CD4-positive, alpha-beta T cell treated with Interleukin-21 for 1 hour (primary cell): ENCODE data around the gene SMTNL1.
"Not testable (repeated sequence)": the region's sequence is repeated elsewhere in the genome, so short reads cannot be mapped to it uniquely, and the experiment has no call there.

Source experiments
- DNase-seq: peaks from one replicate; pipeline ENCODE4 v3.0.0-alpha.2; 2020

Gene SMTNL1

DNA sequence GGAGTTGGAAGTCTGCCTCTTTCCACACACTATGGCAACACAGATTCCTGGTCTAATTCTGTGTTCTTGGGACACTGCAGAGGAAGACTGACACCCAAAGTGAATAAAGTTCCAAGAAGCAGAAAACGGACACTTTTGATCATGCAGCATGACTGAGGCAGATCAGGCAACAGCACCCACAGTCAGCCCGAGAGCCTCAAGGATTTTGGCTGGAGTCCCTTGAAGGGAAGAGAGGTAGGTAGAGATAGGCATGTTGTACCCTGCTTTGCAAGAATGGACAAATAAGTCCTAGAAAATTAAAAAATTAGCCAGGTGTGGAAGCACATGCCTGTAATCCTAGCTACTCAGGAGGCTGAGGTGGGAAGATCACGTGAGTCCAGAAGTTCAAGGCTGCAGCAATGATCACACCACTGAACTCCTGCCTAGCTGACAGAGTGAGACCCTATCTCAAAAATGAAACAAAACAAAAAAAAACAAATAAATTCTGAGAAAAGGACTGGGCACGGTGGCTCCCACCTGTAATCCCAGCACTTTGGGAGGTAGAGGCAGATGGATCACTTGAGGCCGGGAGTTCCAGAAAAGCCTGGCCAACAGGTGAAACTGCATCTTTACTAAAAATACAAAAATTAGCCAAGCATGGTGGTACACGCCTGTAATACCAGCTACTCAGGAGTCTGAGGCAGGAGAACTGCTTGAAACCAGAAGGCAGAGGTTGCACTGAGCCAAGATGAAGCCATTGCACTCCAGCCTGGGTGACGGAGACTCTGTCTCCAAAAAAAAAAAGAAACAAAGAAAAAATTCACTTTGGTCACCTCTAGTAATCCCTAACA lies 28.8 kb upstream of the SMTNL1 start:
- DNase-seq: no peak

- no peak for DNase-seq
Observed at GRCh38 chr11:57511741-57512430, 25.5 kb upstream of the SMTNL1 start.

DNA sequence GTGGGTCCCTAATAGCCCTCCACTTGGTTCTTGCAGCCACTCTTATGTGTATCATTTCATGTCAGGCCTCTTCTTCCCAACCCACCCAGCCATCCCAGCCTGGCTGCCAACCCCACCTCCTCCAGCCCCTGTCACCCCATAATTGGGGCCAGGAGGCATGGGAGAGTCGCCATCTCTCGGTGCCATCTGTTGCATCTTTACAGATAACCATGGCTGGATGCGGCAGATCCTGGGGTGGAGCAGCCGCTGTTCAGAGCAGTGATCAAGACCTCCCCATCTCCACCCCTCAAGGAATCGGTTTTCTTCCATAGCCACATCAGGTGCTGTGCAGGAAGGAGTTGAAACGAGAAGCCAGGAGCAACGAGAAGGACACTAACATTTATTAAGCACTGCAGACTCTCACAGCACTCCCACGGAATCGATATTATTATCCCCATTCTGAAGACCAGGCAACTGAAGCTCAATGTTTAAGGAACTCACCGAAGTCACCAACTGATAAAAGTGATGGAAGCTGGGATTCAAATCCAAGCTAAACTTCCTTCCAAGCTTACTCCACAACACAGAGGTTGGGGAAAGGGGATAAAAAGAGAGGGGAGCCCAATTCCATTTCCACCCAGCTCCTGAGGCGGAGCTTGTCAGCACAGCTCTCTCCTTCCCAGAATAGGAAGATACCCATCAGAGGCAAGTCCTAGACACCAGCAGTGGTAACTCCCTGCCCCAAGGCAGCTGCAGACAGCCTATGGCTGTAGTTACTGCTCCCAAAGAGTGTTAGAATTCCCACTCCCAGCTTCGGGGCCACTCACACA lies 24.5 kb upstream of the SMTNL1 start:
- no peak for DNase-seq

- DNase-seq: no peak
Observed at GRCh38 chr11:57513452-57513795, 24.0 kb upstream of the SMTNL1 start.

DNA sequence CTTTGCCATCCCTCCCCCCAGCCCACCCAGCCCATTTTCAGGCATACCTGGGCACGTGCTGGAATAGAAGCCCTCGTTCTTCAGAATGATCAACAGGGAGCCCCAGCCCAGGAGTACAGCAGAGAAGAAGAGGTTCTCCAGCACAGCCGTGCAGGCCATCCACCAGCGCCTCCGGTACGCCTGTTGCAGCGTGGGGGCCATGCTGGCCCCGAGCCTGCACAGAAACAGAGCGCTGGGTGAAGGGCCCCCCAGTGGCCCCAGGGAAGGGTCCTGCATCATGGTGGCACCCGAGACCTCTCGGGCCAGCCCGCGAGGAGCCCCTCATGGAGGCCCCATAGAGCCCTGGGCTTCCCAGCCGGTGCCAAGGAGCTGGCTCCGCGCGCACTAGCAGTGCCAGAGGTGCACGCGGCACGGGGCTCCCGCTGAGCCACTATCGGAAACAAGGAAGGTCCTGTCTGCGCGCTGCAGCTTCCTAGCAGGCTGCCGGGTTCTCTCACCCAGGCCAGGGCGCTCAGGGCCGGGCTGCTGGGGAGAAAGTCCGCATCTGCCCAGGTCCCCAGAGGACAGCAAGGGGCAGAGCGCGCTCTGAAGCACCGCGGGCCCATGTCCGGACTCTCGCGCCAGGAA lies 23.4 kb upstream of the SMTNL1 start:
- DNase-seq: no peak

- DNase-seq: peak; percentile 53
Observed at GRCh38 chr11:57514538-57515331, 22.7 kb upstream of the SMTNL1 start.

GRCh38 chr11:57515332-57516060 lies 21.9 kb upstream of the SMTNL1 start, which contains the start of gene SLC43A1:
TSS of gene SLC43A1 (minus strand) at chr11:57515702. CDS start at chr11:57514111, 1,591 bp downstream.
- DNase-seq: peak; percentile 13

DNA sequence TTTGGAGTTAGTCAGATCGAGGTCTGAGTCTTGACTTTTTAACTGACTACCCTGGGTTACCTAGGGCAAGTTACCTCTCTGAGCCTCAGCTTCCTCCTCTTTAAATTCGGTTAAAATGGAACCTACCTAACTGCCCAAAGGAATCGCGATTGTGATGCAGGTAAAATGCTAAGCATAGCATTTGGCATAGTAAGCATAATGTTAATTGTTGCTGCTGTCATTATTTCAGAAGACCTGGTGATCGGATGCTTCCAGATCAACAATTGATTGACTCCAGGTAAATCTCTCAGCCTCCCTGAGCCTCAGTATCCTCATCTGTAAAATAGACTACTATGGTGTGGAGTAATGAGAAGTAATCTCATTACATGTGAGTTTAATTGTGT lies 21.3 kb upstream of the SMTNL1 start:
- DNase-seq: no peak

- DNase-seq: no peak
Observed at GRCh38 chr11:57521116-57521515, 16.3 kb upstream of the SMTNL1 start.

GRCh38 chr11:57523419-57523818 lies 14.0 kb upstream of the SMTNL1 start:
- DNase-seq: no peak

- DNase-seq: peak; percentile 75
Observed at GRCh38 chr11:57527056-57527631, 10.3 kb upstream of the SMTNL1 start.

GRCh38 chr11:57529012-57529411 lies 8.4 kb upstream of the SMTNL1 start:
- no peak for DNase-seq

GRCh38 chr11:57530215-57530595 lies 7.2 kb upstream of the SMTNL1 start:
- no peak for DNase-seq

GRCh38 chr11:57530596-57531507 lies 6.5 kb upstream of the SMTNL1 start, which contains the start of gene TIMM10:
TSS of gene TIMM10 (minus strand) at chr11:57530754. CDS start at chr11:57530189, 565 bp downstream.
- peak; percentile 97 for DNase-seq

GRCh38 chr11:57534449-57534848 lies 2.9 kb upstream of the SMTNL1 start:
- DNase-seq: not testable (repeated sequence)

DNA sequence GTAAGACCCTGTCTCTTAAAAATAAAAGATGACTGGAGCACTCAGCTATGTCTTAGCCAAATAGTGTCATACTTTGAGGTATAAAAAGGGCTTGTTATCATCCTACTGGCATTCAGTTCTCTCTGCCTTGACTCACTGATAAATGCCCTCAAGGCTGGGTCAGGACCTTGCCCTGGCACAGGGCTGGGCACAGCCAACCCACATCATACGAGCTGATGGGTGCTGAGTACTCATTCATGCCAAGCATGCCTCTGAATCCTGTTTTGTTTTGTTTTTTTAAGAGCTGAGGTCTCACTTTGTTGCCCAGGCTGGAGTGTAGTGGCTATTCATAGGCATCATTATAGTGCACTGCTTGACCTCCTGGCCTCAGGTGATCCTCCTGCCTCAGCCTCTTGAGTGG lies 1.9 kb downstream of the SMTNL1 start:
- DNase-seq: no peak

GRCh38 chr11:57541169-57541568 lies 3.8 kb downstream of the SMTNL1 start:
- no peak for DNase-seq

- no peak for DNase-seq
Observed at GRCh38 chr11:57542582-57542981, 5.2 kb downstream of the SMTNL1 start.

DNA sequence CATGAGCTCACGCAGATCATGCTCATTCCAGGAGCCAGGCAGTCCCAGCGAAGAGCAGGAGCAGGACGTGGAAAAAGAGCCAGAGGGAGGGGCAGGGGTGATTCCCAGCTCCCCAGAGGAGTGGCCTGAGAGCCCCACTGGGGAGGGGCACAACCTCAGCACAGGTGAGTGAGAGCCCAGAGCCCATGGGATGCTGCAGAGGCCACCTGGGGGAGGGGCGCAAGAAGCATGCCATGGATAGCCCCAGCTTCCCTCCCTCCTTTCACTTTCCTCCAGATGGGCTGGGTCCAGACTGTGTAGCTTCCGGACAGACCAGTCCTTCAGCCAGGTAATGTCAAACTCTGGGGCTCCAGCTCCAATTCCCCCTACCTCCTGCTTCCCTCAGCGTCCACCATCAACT lies 6.2 kb downstream of the SMTNL1 start:
- DNase-seq: no peak

DNA sequence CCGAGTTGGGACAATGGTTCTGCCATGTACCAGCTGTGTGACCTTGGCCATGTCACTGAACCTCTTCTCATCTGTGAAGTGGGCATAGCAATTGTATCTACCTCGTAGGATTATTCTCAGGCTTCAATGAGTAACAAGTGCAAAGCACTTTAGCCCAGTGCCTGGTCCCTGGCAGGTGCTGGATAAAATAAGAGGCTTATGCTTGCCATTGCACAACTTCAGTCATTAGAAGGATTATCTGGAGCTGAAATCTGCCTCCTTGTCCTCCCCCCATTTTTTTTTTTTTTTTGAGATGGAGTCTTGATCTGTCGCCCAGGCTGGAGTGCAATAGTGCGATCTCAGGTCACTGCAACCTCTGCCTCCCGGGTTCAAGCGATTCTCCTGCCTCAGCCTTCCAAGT lies 7.2 kb downstream of the SMTNL1 start:
- no peak for DNase-seq
